A549 (cell line): Measurements from ENCODE around the gene CNTN1. TPM values are rescaled to one million over a fixed set of nuclear protein-coding genes. Genes with fewer than 3 reads are reported as not detected.

Experiments
- ATAC-seq, 2 experiments: fragments of 200-7000 bp in 1 of 2; fragments of >200 bp in 1 of 2; cut with Nextera tagmentation in 1 of 2; cut with Tn5 transposase in 1 of 2; 3 replicates each; pipeline versions ENCODE4 v1.8.0 to v1.9.1; 2018 to 2020; ENCODE audit warnings: mild to moderate bottlenecking in 1 of 2, moderate library complexity in 1 of 2
- CTCF ChIA-PET: fragments of 300-600 bp; sonication (Branson Sonifier 250); formaldehyde crosslinking; extraction: SDS; loops from one replicate; lab custom pipeline; 2021; ENCODE audit warnings: antibody characterized with exemption, inconsistent platforms; lab: Yijun Ruan, JAX
- POLR2A ChIA-PET: fragments of 350-600 bp; formaldehyde crosslinking; extraction: SDS; loops from one replicate; lab custom pipeline; 2021; ENCODE audit warnings: antibody characterized with exemption, inconsistent platforms; lab: Yijun Ruan, JAX
- DNase-seq, 2 experiments: peaks; one replicate each; pipeline versions ENCODE4 v3.0.0 to v3.0.0-alpha.2; 2011 to 2016; ENCODE audit warnings: low read depth in 1 of 2, low spot score in 1 of 2
- FAIRE-seq: peaks from 2 replicates; lab custom pipeline; 2011; peaks lifted over from hg19 to GRCh38; lab: Jason Lieb, UNC
- H3K27ac ChIP-seq, 2 experiments: fragments of >200 bp; sonication (Bioruptor Twin); formaldehyde crosslinking; 3 replicates each; pipeline ENCODE4 v1.5.1; 2016 to 2017
- H3K4me1 ChIP-seq: fragments of >200 bp; sonication (Bioruptor Twin); formaldehyde crosslinking; 3 replicates; pipeline ENCODE4 v1.6.1; 2016
- H3K4me2 ChIP-seq: fragments of >200 bp; sonication (Bioruptor Twin); formaldehyde crosslinking; 3 replicates; pipeline ENCODE4 v1.6.1; 2016
- H3K4me3 ChIP-seq: fragments of >200 bp; sonication (Bioruptor Twin); formaldehyde crosslinking; 3 replicates; pipeline ENCODE4 v1.5.1; 2016
- H3K9me3 ChIP-seq: fragments of >200 bp; sonication (Bioruptor Twin); formaldehyde crosslinking; 3 replicates; pipeline ENCODE4 v1.6.1; 2016
- CBX8 ChIP-seq: fragments of 200-600 bp; sonication (generic); IDR thresholded peaks from 2 replicates; pipeline ENCODE4 v1.6.1; 2016
- EP300 ChIP-seq, 2 experiments: fragments of >200 bp; sonication (Bioruptor Twin); formaldehyde crosslinking; IDR thresholded peaks; 2 replicates in 1 of 2; 3 replicates in 1 of 2; pipeline ENCODE4 v1.6.1; 2016 to 2017
- FOXS1 ChIP-seq: fragments of 250-450 bp; sonication (Bioruptor Pico); IDR thresholded peaks from 2 replicates; pipeline ENCODE4 v1.5.0; 2020; ENCODE audit warnings: mild to moderate bottlenecking, moderate library complexity
- HDAC2 ChIP-seq: fragments of 200-600 bp; sonication (generic); IDR thresholded peaks from 2 replicates; pipeline ENCODE4 v1.6.1; 2016
- HEYL ChIP-seq: fragments of 250-450 bp; sonication (Bioruptor Pico); IDR thresholded peaks from 2 replicates; pipeline ENCODE4 v1.8.0; 2021; ENCODE audit warnings: mild to moderate bottlenecking, moderate library complexity
- HOXB5 ChIP-seq: fragments of 250-450 bp; sonication (Bioruptor Pico); IDR thresholded peaks from 2 replicates; pipeline ENCODE4 v1.5.0; 2020; ENCODE audit warnings: mild to moderate bottlenecking, moderate library complexity
- JUNB ChIP-seq: fragments of >200 bp; sonication (Bioruptor Twin); formaldehyde crosslinking; IDR thresholded peaks from 2 replicates; pipeline ENCODE4 v1.6.1; 2016
- KDM1A ChIP-seq: fragments of 200-600 bp; sonication (generic); IDR thresholded peaks from 2 replicates; pipeline ENCODE4 v1.6.1; 2016; ENCODE audit warnings: low read depth, mild to moderate bottlenecking
- MAFK ChIP-seq: fragments of 450-650 bp; IDR thresholded peaks from 2 replicates; pipeline ENCODE4 v1.6.1; 2014; ENCODE audit not compliant: partially characterized antibody
- POLR2A ChIP-seq: IDR thresholded peaks from 2 replicates; pipeline ENCODE4 v1.6.1; 2012; ENCODE audit warnings: mild to moderate bottlenecking, low read length
- RAD21 ChIP-seq, 2 experiments: fragments of >200 bp in 1 of 2; sonication (Bioruptor Twin) in 1 of 2; formaldehyde crosslinking in 1 of 2; IDR thresholded peaks in 1 of 2; conservative IDR thresholded peaks in 1 of 2; 2 replicates in 1 of 2; 3 replicates in 1 of 2; pipeline ENCODE4 v1.6.1; 2012 to 2018; ENCODE audit warnings: inconsistent platforms in 1 of 2
- SMC3 ChIP-seq: fragments of >200 bp; sonication (Bioruptor Twin); formaldehyde crosslinking; IDR thresholded peaks from 3 replicates; pipeline ENCODE4 v1.6.1; 2018; ENCODE audit warnings: inconsistent platforms
- TFCP2L1 ChIP-seq: fragments of 250-450 bp; sonication (Bioruptor Pico); IDR thresholded peaks from 2 replicates; pipeline ENCODE4 v1.5.0; 2021; ENCODE audit warnings: mild to moderate bottlenecking
- ZSCAN20 ChIP-seq: fragments of 250-450 bp; sonication (Bioruptor Pico); IDR thresholded peaks from 2 replicates; pipeline ENCODE4 v1.8.0; 2022; ENCODE audit warnings: mild to moderate bottlenecking, moderate library complexity
- WGBS: methylation state at CpG from one replicate; pipeline ENCODE4 v1.1.6; 2017; ENCODE audit errors: missing lambda C conversion rate; 5-methylcytosine and 5-hydroxymethylcytosine counted together
- polyA plus RNA-seq, 4 experiments: library from polyadenylated mRNA; depleted of rRNA in 3 of 4; stranded (reverse); fragments of >200 nt; fragmentation: RNase III in 1 of 4; extraction: RNeasy Plus Mini Kit Qiagen cat#74134 plus additional on column Dnase treatment in 1 of 4; gene quantifications; 2 replicates in 3 of 4; 3 replicates in 1 of 4; pipeline ENCODE4 v1.2.3, GENCODE V29; 2011 to 2017
- TF ChIP-seq, protein P1 (sequence below): fragments of 150-350 bp; IDR thresholded peaks from 2 replicates; pipeline ENCODE4 v1.6.1; 2014; ENCODE audit warnings: low read depth, mild to moderate bottlenecking, low read length
- TF ChIP-seq, protein P2 (sequence below): fragments of >200 bp; sonication (Bioruptor Twin); formaldehyde crosslinking; IDR thresholded peaks from 3 replicates; pipeline ENCODE4 v1.6.1; 2016
- TF ChIP-seq, protein P3 (sequence below): fragments of >200 bp; sonication (Bioruptor Twin); formaldehyde crosslinking; IDR thresholded peaks from 2 replicates; pipeline ENCODE4 v1.6.1; 2016
- TF ChIP-seq, protein P4 (sequence below): IDR thresholded peaks from 2 replicates; pipeline ENCODE4 v1.6.1; 2012

The CNTN1 gene
- polyA plus RNA-seq, 2 of the 4 experiments (the other 2 are of a cell fraction) = 69.7 to 175 TPM

DNA sequence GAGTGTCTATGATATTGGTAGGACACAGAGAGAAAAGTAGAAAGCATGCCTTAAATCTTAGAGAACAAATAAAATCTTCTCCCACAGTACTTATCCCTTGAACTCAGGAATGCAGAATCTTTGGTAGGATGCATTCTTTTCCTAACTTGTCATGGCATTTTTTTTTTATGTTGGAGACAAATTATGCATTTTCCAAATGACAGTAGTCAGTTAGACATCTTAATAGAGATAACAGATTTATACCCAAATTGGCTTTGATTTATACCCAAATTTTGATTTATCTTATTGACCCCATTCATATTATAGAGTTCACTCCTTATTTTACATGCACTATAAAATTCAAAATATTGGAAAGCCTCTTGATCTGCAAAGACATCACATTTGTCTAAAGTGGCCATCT, 132.9 kb downstream of the CNTN1 start:
- DNase-seq = no peak
- no peak for TF ChIP-seq RAD21 (conservative IDR thresholded peaks at IDR 0.05 in 1 of 2, IDR thresholded peaks at IDR 0.05 in 1 of 2)
- Histone ChIP-seq H3K4me1 (peaks cover 58% of the 10 kb centered on the region), H3K9me3 (no peaks in the 10 kb centered on the region), H3K4me2 (no peak overlapping the region), H3K4me3 (no peak overlapping the region), H3K27ac (no peak overlapping the region)
- POLR2A ChIA-PET = no interaction called here
- no peak for FAIRE-seq
- CTCF ChIA-PET = no interaction called here
- no peak for ATAC-seq

DNA sequence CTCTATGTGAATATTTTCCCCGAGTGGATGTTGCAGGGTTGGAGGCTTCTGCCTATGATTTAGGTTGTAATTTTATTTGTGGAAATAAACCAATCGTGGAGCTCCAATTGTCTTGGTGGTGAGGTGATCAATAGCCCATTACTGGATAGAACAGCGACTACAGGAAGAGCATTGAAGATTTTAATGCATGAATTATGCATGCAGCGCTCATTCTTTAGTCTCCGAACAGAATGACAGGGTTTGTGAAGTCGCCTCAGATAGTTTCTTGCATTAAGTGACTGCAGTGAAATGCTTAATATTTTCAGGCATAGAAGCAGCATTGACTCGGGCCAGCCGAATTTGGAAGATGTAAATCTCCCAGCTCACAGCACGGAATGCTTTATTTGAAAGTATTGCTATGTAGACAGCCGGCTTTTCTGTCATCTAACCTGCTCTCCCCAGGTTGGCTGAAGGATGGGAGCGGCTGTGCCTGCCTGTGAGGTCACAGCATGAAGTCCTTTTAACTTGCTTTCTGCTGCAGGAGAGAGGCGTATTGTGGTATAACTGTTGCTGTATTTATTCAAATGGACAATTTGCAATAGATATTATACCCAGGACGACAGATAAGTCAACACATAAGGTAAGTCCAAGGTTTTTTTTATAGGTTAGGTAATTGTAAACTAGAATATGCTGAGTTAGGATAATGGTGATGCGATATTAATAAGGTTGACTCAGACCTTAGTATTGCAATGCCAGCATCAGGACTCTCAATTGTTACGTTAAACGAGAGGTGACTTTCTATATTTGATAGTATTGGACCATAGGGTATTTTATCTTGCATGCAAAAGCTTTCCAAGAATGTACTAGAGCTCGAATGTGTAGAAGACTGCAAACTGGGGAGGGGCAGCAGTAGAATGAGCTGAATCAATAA, 135.7 kb downstream of the CNTN1 start:
- DNase-seq (peak in 1 of 2 experiments; percentile 11), ATAC-seq (peak; percentile 50 to 66; a peak in 4 of 6 replicates), FAIRE-seq (peak; percentile 73)
- TF ChIP-seq, protein P1, sequence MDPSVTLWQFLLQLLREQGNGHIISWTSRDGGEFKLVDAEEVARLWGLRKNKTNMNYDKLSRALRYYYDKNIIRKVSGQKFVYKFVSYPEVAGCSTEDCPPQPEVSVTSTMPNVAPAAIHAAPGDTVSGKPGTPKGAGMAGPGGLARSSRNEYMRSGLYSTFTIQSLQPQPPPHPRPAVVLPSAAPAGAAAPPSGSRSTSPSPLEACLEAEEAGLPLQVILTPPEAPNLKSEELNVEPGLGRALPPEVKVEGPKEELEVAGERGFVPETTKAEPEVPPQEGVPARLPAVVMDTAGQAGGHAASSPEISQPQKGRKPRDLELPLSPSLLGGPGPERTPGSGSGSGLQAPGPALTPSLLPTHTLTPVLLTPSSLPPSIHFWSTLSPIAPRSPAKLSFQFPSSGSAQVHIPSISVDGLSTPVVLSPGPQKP = no peak
- TF ChIP-seq MAFK = peak; percentile 91
- peak overlapping the region; percentile 65 to 70 for H3K27ac ChIP-seq
- H3K4me3 ChIP-seq = no peak overlapping the region
- peak overlapping the region; percentile 68 for H3K4me2 ChIP-seq
- POLR2A ChIA-PET = interaction anchor here (0.6 kb wide), 1 partner anchor 11 kb away, joined by 4 read pairs; no protein-coding TSS in a partner anchor
- no peaks in the 10 kb centered on the region for H3K9me3 ChIP-seq
- WGBS = 71% methylated on average over 17 of the region's 17 CpGs
- peaks cover 54% of the 10 kb centered on the region for H3K4me1 ChIP-seq
- CTCF ChIA-PET = no interaction called here

DNA sequence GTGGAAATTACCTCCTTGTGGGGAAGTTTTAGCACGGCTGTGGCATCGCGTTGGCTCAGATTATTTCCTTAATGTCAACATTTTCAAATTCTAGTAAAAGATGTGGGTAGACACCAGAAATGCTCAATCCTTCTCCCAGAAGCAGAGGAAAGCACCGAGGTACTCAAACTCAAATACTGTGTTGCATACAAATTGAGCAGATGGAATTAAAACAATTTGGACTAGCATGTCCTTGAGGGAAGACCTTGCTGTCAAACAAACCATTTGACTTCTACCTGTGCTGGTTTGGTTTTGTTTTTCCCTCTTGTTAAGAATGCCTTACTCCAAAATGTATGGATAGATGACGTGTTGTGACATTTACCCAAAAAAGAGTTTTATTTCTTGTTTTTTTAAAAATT, 136.4 kb downstream of the CNTN1 start:
- CTCF ChIA-PET = no interaction called here
- ATAC-seq (no peak; a peak in 1 of 6 replicates), FAIRE-seq (no peak), DNase-seq (no peak)
- WGBS = 46% methylated on average over 5 of the region's 5 CpGs
- Histone ChIP-seq H3K27ac (peak overlapping the region; percentile 65 to 70), H3K4me3 (no peak overlapping the region), H3K4me2 (peak overlapping the region; percentile 68), H3K9me3 (no peaks in the 10 kb centered on the region), H3K4me1 (peaks cover 54% of the 10 kb centered on the region)
- TF ChIP-seq CBX8 = no peak
- TF ChIP-seq TFCP2L1 (CRISPR knock-in tag) = no peak
- no peak for TF ChIP-seq HOXB5
- TF ChIP-seq, protein P2, sequence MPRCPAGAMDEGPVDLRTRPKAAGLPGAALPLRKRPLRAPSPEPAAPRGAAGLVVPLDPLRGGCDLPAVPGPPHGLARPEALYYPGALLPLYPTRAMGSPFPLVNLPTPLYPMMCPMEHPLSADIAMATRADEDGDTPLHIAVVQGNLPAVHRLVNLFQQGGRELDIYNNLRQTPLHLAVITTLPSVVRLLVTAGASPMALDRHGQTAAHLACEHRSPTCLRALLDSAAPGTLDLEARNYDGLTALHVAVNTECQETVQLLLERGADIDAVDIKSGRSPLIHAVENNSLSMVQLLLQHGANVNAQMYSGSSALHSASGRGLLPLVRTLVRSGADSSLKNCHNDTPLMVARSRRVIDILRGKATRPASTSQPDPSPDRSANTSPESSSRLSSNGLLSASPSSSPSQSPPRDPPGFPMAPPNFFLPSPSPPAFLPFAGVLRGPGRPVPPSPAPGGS = no peak
- no peak for TF ChIP-seq SMC3
- no peak for TF ChIP-seq HEYL (CRISPR knock-in tag)
- TF ChIP-seq ZSCAN20 (CRISPR knock-in tag) = no peak
- no peak for TF ChIP-seq EP300 (IDR thresholded peaks at IDR 0.05)
- TF ChIP-seq FOXS1 (CRISPR knock-in tag) = no peak
- TF ChIP-seq POLR2A = no peak
- no peak for TF ChIP-seq JUNB
- no peak for TF ChIP-seq HDAC2
- no peak for TF ChIP-seq KDM1A
- TF ChIP-seq, protein P3, sequence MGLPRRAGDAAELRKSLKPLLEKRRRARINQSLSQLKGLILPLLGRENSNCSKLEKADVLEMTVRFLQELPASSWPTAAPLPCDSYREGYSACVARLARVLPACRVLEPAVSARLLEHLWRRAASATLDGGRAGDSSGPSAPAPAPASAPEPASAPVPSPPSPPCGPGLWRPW = no peak
- TF ChIP-seq, protein P4, sequence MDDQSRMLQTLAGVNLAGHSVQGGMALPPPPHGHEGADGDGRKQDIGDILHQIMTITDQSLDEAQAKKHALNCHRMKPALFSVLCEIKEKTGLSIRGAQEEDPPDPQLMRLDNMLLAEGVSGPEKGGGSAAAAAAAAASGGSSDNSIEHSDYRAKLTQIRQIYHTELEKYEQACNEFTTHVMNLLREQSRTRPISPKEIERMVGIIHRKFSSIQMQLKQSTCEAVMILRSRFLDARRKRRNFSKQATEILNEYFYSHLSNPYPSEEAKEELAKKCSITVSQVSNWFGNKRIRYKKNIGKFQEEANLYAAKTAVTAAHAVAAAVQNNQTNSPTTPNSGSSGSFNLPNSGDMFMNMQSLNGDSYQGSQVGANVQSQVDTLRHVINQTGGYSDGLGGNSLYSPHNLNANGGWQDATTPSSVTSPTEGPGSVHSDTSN = no peak
- no peak for TF ChIP-seq RAD21 (conservative IDR thresholded peaks at IDR 0.05 in 1 of 2, IDR thresholded peaks at IDR 0.05 in 1 of 2)
- POLR2A ChIA-PET = no interaction called here
